CD14-positive monocyte (primary cell): Measurements from ENCODE around the gene WDR7. TPM values are rescaled to one million over a fixed set of nuclear protein-coding genes. Genes with fewer than 3 reads are reported as not detected.

Experiments
- DNase-seq, 3 donors: peaks; one replicate each; pipeline ENCODE4 v3.0.0-alpha.2; 2011 to 2022
- H2AFZ ChIP-seq: 2 replicates; pipeline ENCODE4 v1.6.0; 2012; ENCODE audit warnings: mild to moderate bottlenecking, low read depth, low read length, inconsistent platforms; ENCODE audit not compliant: insufficient read depth, poor library complexity, severe bottlenecking
- H3K27ac ChIP-seq, 2 donors: 1 replicate in 1 of 2; 2 replicates in 1 of 2; pipeline ENCODE4 v1.5.1; 2012 to 2013; ENCODE audit warnings: low read length in 2 of 2, control low read depth in 1 of 2, inconsistent platforms in 1 of 2, low read depth in 1 of 2, mild to moderate bottlenecking in 1 of 2
- H3K27me3 ChIP-seq, 2 donors: one replicate each; pipeline versions ENCODE4 v1.6.0 to v1.6.1; 2011 to 2013; ENCODE audit warnings: low read length in 2 of 2; ENCODE audit not compliant: control insufficient read depth in 2 of 2, insufficient read depth in 2 of 2
- H3K36me3 ChIP-seq, 2 donors: replicated peaks in 1 of 2; 1 replicate in 1 of 2; 2 replicates in 1 of 2; pipeline versions ENCODE4 v1.5.1 to v1.6.1; 2012 to 2013; ENCODE audit warnings: low read length in 2 of 2, control low read depth in 1 of 2, inconsistent platforms in 1 of 2, mild to moderate bottlenecking in 1 of 2; ENCODE audit not compliant: insufficient read depth in 2 of 2, control insufficient read depth in 1 of 2
- H3K4me1 ChIP-seq, 2 donors: 1 replicate in 1 of 2; 2 replicates in 1 of 2; pipeline versions ENCODE4 v1.5.1 to v1.6.1; 2012 to 2013; ENCODE audit warnings: low read length in 2 of 2, control low read depth in 1 of 2, inconsistent platforms in 1 of 2, mild to moderate bottlenecking in 1 of 2, moderate library complexity in 1 of 2; ENCODE audit not compliant: insufficient read depth in 2 of 2, control insufficient read depth in 1 of 2
- H3K4me2 ChIP-seq: replicated peaks from 2 replicates; pipeline ENCODE3; 2012; ENCODE audit warnings: low read length, moderate library complexity, mild to moderate bottlenecking; ENCODE audit not compliant: poor library complexity, severe bottlenecking; ENCODE audit errors: extremely low read depth
- H3K4me3 ChIP-seq, 3 experiments: fragments of 200-600 bp in 1 of 3; sonication (generic) in 1 of 3; replicated peaks in 1 of 3; 1 replicate in 2 of 3; 2 replicates in 1 of 3; pipeline ENCODE4 v1.5.1; 2011 to 2013; ENCODE audit warnings: low read length in 3 of 3, mild to moderate bottlenecking in 3 of 3, control low read depth in 2 of 3, low read depth in 2 of 3, inconsistent platforms in 1 of 3, moderate library complexity in 1 of 3
- H3K79me2 ChIP-seq: 2 replicates; pipeline ENCODE4 v1.6.0; 2012; ENCODE audit warnings: mild to moderate bottlenecking, control low read depth, inconsistent platforms, low read length, moderate library complexity; ENCODE audit not compliant: insufficient read depth
- H3K9ac ChIP-seq: 2 replicates; pipeline ENCODE4 v1.6.0; 2017; ENCODE audit warnings: low read length, mild to moderate bottlenecking; ENCODE audit not compliant: insufficient read depth, poor library complexity, severe bottlenecking
- H3K9me3 ChIP-seq, 2 donors: replicated peaks in 1 of 2; 1 replicate in 1 of 2; 2 replicates in 1 of 2; pipeline versions ENCODE4 v1.5.1 to v1.6.1; 2012 to 2013; ENCODE audit warnings: low read length in 2 of 2, control low read depth in 1 of 2; ENCODE audit not compliant: control insufficient read depth in 1 of 2, insufficient read depth in 1 of 2
- H4K20me1 ChIP-seq: 2 replicates; pipeline ENCODE4 v1.6.0; 2012; ENCODE audit warnings: mild to moderate bottlenecking, low read length, control low read depth, moderate library complexity; ENCODE audit not compliant: insufficient read depth
- H3K27ac Mint-ChIP-seq, 7 donors: one replicate each; pipeline ENCODE4 v1.8.0; 2020; ENCODE audit warnings: mild to moderate bottlenecking in 7 of 7, mixed read lengths in 7 of 7, moderate library complexity in 6 of 7, inconsistent platforms in 2 of 7
- H3K27me3 Mint-ChIP-seq, 3 donors: one replicate each; pipeline ENCODE4 v1.8.0; 2021 to 2022; ENCODE audit warnings: low read depth in 3 of 3, mild to moderate bottlenecking in 3 of 3, mixed read lengths in 3 of 3, moderate library complexity in 3 of 3, inconsistent platforms in 1 of 3
- H3K36me3 Mint-ChIP-seq, 2 donors: one replicate each; pipeline ENCODE4 v1.8.0; 2020; ENCODE audit warnings: mixed read lengths in 2 of 2, inconsistent platforms in 1 of 2, mild to moderate bottlenecking in 1 of 2
- H3K4me1 Mint-ChIP-seq: one replicate; pipeline ENCODE4 v1.8.0; 2020; ENCODE audit warnings: mild to moderate bottlenecking, mixed read lengths
- H3K4me3 Mint-ChIP-seq, 2 donors: one replicate each; pipeline ENCODE4 v1.8.0; 2020; ENCODE audit warnings: mild to moderate bottlenecking in 2 of 2, mixed read lengths in 2 of 2, moderate library complexity in 1 of 2
- H3K9me3 Mint-ChIP-seq, 7 donors: one replicate each; pipeline ENCODE4 v1.8.0; 2020 to 2022; ENCODE audit warnings: mixed read lengths in 7 of 7, mild to moderate bottlenecking in 6 of 7, moderate library complexity in 6 of 7, inconsistent platforms in 2 of 7
- WGBS: methylation state at CpG from one replicate; pipeline ENCODE4 v1.1.5; 2013; ENCODE audit warnings: missing lambda C conversion rate; ENCODE audit not compliant: insufficient coverage; 5-methylcytosine and 5-hydroxymethylcytosine counted together
- intact Hi-C, 2 donors: fragments of 100-400 bp; cut with micrococcal nuclease; formaldehyde crosslinking; loops; one replicate each; pipeline versions ENCODE4 v1.15.0 to v1.15.1; 2023
- polyA plus RNA-seq, 3 donors: library from polyadenylated mRNA; depleted of rRNA in 1 of 3; unstranded in 2 of 3; stranded (reverse) in 1 of 3; fragments of 300-500 nt in 2 of 3; fragments of >200 nt in 1 of 3; fragmentation: Illumina TruSeq in 2 of 3; gene quantifications; 1 replicate in 2 of 3; 2 replicates in 1 of 3; pipeline ENCODE4 v1.2.3, GENCODE V29; 2012 to 2021
- TF ChIP-seq, protein P1 (sequence below): fragments of 200-600 bp; IDR thresholded peaks from one replicate; pipeline ENCODE4 v1.8.0; 2022; ENCODE audit warnings: antibody characterized with exemption, mild to moderate bottlenecking

WDR7 gene
- polyA plus RNA-seq, 3 donors = 9.1 to 23.6 (median 9.5) TPM

DNA sequence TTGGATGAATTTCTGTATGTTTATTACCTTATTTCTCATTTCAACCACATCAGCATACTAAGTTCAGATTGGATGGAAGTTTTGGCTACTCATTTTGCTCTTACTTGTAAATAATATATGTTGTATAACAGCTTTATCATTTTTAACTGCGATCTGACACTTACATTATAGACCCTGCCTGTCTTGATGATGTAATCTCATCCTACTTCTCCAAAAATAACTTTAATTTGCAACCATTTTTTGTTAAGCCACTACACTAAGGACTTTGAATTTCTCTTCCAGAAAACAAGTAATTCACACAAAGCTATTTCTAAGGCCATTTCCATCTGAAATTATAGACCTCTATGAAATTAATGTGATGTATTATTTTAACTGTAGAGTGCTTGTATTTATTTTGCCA, 240.7 kb downstream of the WDR7 start:
- H3K27me3 Mint-ChIP-seq = peaks cover 0 to 3% (median 0%) of the 10 kb centered on the region in 3 donors
- H3K9ac ChIP-seq = no peak overlapping the region
- TF ChIP-seq, protein P1, sequence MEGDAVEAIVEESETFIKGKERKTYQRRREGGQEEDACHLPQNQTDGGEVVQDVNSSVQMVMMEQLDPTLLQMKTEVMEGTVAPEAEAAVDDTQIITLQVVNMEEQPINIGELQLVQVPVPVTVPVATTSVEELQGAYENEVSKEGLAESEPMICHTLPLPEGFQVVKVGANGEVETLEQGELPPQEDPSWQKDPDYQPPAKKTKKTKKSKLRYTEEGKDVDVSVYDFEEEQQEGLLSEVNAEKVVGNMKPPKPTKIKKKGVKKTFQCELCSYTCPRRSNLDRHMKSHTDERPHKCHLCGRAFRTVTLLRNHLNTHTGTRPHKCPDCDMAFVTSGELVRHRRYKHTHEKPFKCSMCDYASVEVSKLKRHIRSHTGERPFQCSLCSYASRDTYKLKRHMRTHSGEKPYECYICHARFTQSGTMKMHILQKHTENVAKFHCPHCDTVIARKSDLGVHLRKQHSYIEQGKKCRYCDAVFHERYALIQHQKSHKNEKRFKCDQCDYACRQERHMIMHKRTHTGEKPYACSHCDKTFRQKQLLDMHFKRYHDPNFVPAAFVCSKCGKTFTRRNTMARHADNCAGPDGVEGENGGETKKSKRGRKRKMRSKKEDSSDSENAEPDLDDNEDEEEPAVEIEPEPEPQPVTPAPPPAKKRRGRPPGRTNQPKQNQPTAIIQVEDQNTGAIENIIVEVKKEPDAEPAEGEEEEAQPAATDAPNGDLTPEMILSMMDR = no peak
- H3K27ac Mint-ChIP-seq = no peak overlapping the region
- no peak overlapping the region for H3K27ac ChIP-seq
- no peak for DNase-seq
- no peaks in the 10 kb centered on the region for H4K20me1 ChIP-seq
- no peaks in the 10 kb centered on the region for H3K9me3 Mint-ChIP-seq
- intact Hi-C loops = no loop called here
- H3K36me3 Mint-ChIP-seq = peaks cover 6 to 10% of the 10 kb centered on the region in 2 donors
- no peak overlapping the region for H3K4me3 Mint-ChIP-seq
- no peak overlapping the region for H3K4me2 ChIP-seq
- H3K4me1 ChIP-seq = no peaks in the 10 kb centered on the region
- WGBS = no CpG with 5 or more reads among the region's 1 CpG
- H3K79me2 ChIP-seq = no peaks in the 10 kb centered on the region
- H3K4me1 Mint-ChIP-seq = peaks cover 5% of the 10 kb centered on the region
- no peak overlapping the region for H2AFZ ChIP-seq
- peaks cover 0 to 3% of the 10 kb centered on the region in 2 donors for H3K36me3 ChIP-seq
- no peaks in the 10 kb centered on the region for H3K27me3 ChIP-seq
- H3K9me3 ChIP-seq = no peaks in the 10 kb centered on the region
- no peak overlapping the region for H3K4me3 ChIP-seq

DNA sequence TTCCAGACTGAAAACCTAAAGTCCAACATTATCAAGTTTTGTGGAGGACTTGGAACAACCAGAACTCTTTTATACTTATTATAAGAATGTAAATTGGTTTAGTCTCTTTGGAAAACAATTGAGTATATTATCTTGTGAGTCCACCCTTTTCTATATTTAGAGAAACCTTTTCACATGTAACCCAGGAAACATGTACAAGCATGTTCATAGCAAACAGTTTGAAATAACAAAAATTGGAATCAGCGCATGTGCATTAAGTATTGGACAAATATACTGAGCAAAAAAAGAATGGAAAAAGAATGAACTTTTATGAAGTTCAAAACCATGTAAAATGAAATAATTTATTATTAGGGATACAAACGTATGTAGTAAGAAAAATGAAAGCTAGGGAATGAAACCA, 246.0 kb downstream of the WDR7 start:
- H3K27me3 ChIP-seq = no peaks in the 10 kb centered on the region
- no peak overlapping the region for H3K4me2 ChIP-seq
- Mint-ChIP-seq H3K4me3 (no peak overlapping the region), H3K36me3 (peaks cover 1 to 5% of the 10 kb centered on the region in 2 donors), H3K9me3 (no peaks in the 10 kb centered on the region), H3K27me3 (no peaks in the 10 kb centered on the region), H3K4me1 (peaks cover 1% of the 10 kb centered on the region), H3K27ac (no peak overlapping the region)
- H3K36me3 ChIP-seq = no peaks in the 10 kb centered on the region
- no peak overlapping the region for H3K9ac ChIP-seq
- no peaks in the 10 kb centered on the region for H3K9me3 ChIP-seq
- no peaks in the 10 kb centered on the region for H3K79me2 ChIP-seq
- no peak overlapping the region for H3K4me3 ChIP-seq
- H2AFZ ChIP-seq = no peak overlapping the region
- no peaks in the 10 kb centered on the region for H3K4me1 ChIP-seq
- no CpG with 5 or more reads among the region's 2 CpGs for WGBS
- intact Hi-C loops = no loop called here
- no peak for DNase-seq
- no peak overlapping the region for H3K27ac ChIP-seq
- TF ChIP-seq, protein P1 = no peak
- no peaks in the 10 kb centered on the region for H4K20me1 ChIP-seq
